GM12873 (cell line): ENCODE measurements around the gene RALGPS1.

Experiments used
- CTCF ChIP-seq: IDR thresholded peaks from 2 replicates; pipeline ENCODE4 v1.5.1; 2012; ENCODE audit warnings: low read depth, mild to moderate bottlenecking, moderate library complexity, low read length, control low read depth; ENCODE audit not compliant: insufficient read depth; ENCODE audit errors: missing control alignments

Gene RALGPS1

GRCh38 chr9:127177231-127177630 lies 262.6 kb downstream of the RALGPS1 start:
- no peak for TF ChIP-seq CTCF

GRCh38 chr9:127177665-127178265 lies 263.2 kb downstream of the RALGPS1 start:
- TF ChIP-seq CTCF = no peak

- TF ChIP-seq CTCF = no peak
Measured at GRCh38 chr9:127178686-127179632, 264.4 kb downstream of the RALGPS1 start.

GRCh38 chr9:127179633-127180441 lies 265.3 kb downstream of the RALGPS1 start:
- no peak for TF ChIP-seq CTCF

- no peak for TF ChIP-seq CTCF
Measured at GRCh38 chr9:127180457-127181314, 266.1 kb downstream of the RALGPS1 start.

GRCh38 chr9:127181315-127181580 lies 266.7 kb downstream of the RALGPS1 start:
- no peak for TF ChIP-seq CTCF
